GM21423 (cell line): Measurements from ENCODE around the gene RBP3.

Source experiments
- ATAC-seq: cut with Tn5 transposase; IDR thresholded peaks from one replicate; pipeline ENCODE4 v1.9.1; 2021; ENCODE audit warnings: mild to moderate bottlenecking, moderate library complexity; ENCODE audit not compliant: unreplicated experiment

RBP3 gene

GRCh38 chr10:47318706-47319105 is 29.5 kb upstream of the RBP3 start:
- ATAC-seq = no peak

- ATAC-seq = no peak
Measured at GRCh38 chr10:47319784-47320183, 28.4 kb upstream of the RBP3 start.

- ATAC-seq = no peak
Measured at GRCh38 chr10:47320812-47321211, 27.4 kb upstream of the RBP3 start.

DNA sequence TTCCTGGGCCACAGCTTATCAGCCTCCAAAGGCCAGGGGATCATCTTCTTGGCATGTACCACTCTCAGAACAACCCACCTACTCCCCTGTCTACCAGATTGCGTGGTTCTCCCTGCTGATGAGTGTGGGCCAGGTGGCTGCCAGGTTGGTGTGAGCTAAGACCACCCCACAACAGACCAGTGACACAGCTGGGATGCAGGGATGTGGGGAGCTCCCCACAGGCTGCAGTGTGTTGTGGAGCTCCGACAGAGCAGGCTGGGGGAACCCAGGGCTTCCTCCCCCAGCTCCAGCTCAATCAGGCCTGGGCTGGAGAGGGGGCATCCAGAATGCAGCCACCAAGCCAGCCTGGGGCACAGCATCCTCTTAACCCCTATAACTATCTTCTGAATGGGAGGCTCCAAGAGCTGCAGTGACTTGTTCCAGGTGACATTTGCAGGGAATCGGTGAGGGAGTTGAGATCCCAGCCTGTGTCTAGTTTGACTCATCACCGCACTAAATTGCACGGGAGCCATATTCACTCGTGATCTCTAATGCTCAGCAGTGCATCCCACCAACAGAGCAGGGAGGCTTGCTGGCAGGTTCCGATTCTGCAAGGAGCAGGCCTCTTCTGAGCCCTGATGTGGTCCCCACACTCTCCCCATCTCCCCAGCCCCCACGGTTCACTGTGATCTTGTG is 26.5 kb upstream of the RBP3 start:
- no peak for ATAC-seq

- no peak for ATAC-seq
Measured at GRCh38 chr10:47322300-47323061, 25.7 kb upstream of the RBP3 start, which contains the start of gene GDF2. Gene GDF2 (plus strand): TSS chr10:47322454. CDS start chr10:47322669, 215 bp downstream.

DNA sequence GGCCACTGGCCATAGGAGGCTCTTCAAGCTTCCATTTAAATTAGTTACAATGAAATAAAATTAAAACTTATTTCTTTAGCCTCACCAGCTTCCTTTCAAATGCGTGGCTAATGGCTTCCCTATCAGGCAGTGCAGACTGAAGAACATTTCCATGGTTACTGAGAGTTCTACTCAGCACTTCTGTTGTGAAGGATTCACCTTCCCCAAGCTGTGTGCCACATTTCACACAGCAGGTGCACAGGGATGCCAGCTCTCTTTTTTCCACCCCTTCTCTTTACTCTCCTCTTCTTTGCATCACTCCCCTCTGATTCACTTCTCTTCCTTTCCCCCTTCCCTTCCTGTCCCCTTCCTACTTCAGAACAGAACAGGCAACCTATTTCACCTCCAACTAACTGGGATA is 25.1 kb upstream of the RBP3 start:
- ATAC-seq = no peak

GRCh38 chr10:47323636-47324296 is 24.4 kb upstream of the RBP3 start:
- ATAC-seq = no peak

DNA sequence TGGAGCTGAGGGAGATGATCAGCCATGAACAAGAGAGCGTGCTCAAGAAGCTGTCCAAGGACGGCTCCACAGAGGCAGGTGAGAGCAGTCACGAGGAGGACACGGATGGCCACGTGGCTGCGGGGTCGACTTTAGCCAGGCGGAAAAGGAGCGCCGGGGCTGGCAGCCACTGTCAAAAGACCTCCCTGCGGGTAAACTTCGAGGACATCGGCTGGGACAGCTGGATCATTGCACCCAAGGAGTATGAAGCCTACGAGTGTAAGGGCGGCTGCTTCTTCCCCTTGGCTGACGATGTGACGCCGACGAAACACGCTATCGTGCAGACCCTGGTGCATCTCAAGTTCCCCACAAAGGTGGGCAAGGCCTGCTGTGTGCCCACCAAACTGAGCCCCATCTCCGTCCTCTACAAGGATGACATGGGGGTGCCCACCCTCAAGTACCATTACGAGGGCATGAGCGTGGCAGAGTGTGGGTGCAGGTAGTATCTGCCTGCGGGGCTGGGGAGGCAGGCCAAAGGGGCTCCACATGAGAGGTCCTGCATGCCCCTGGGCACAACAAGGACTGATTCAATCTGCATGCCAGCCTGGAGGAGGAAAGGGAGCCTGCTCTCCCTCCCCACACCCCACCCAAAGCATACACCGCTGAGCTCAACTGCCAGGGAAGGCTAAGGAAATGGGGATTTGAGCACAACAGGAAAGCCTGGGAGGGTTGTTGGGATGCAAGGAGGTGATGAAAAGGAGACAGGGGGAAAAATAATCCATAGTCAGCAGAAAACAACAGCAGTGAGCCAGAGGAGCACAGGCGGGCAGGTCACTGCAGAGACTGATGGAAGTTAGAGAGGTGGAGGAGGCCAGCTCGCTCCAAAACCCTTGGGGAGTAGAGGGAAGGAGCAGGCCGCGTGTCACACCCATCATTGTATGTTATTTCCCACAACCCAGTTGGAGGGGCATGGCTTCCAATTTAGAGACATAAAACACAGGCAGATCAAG is 22.6 kb upstream of the RBP3 start:
- ATAC-seq = no peak

DNA sequence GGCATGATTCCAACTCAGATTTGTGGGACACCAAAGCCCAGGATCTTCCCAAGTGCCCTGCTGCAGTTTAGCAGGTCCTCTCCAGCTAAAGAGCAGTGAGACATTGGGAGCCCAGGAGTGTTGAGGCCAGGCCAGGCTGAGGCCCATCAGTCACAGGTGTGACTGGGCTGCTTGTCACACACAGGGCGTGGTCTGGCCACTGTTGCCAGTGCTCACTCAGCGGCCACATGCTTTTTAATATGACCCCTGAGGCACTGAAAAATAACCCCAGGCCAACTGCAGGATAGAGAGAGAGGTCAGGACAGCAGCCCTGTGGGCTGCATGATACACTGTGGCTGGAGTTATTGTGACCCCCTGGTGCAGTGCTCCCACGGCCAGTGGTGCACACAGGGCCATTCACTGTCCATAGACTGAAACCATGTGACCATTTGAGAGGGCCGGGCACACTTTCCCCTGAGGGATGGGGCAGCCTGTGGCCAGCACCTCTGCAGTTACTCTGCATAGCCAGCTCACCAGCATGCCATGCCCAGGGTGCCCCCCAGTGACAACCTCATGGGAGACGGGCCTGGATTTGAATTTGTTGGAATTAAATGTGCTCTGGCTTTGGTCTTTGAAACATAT is 21.7 kb upstream of the RBP3 start:
- ATAC-seq = no peak

- ATAC-seq = no peak
Measured at GRCh38 chr10:47326927-47327330, 21.2 kb upstream of the RBP3 start.

DNA sequence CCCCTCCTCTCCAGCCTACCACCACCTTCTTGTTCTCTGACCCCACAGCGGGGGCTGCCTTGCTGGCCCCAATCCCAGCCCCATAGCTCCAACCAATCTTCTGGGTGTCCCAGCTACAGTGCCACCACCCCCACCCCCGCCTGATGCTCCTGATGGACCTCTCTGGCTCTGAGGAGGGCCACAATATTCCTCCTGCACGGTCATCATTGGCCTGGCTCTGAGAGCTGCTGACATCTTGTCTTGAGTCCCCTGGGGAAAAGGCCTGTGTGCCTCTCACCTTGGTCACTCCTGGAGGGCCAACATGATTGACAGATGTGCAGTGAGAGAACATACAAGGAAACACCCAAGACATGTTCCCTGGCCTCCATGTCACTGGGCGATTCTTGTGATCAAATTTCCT is 18.3 kb upstream of the RBP3 start:
- ATAC-seq = no peak

DNA sequence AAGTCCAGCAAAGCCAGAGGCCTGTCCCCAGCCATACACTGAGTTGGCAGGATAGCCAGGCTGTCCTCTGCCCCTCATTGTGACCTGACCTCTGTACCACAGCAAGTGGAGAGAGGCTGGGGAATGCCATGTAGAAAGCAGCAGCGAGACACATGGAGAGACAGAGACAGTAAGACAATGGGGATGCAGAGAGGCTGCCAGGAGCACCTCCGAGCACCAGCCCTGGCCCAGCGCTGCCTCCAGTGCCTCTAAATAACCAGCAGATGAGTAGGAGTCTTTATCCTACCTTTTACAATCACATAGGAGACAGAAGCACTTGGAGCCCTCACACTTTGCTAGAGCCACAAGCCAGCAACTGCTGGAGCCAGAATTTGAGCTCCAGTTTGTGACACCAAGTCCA is 17.8 kb upstream of the RBP3 start:
- ATAC-seq = no peak

DNA sequence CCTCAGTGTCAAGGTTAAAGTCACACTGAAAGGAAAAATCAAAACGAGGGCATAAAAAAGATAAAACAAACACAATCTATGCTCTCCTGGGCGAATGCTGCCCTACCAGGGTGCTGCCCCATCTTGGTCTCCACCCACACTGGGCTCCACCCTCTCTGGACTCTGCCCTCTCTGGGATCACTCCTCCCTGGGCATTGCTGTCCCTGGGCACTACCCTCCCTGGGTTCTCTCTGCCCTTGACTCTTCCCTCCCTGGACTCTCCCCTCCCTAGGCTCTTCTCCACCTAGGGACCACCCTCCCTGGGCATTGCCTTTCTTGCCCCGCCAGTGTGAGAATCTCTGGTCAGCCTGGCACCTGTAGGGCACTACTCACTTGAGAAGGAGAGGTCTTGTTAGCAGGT is 17.4 kb upstream of the RBP3 start:
- ATAC-seq = no peak

GRCh38 chr10:47331491-47331890 is 16.7 kb upstream of the RBP3 start:
- no peak for ATAC-seq

DNA sequence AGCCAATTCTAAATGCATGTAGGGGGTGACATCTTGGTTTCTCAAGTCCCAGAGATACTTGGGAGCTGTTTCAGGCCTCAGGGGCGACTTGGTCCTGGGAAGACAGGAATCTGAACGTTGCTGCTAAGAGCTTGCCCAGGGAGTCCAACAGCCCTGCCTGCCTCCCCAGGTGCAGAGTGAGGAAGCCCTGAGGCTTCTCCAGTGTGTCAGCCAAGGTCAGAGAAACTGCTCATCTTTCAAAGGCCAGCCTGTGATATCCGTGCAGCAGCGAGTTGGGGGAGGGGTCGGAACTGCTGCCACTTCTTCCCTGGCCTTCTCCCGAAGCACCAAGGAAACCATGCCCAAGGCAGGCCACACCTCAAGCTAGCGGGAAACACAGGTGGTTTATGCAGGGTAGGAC is 16.2 kb upstream of the RBP3 start:
- ATAC-seq = no peak

DNA sequence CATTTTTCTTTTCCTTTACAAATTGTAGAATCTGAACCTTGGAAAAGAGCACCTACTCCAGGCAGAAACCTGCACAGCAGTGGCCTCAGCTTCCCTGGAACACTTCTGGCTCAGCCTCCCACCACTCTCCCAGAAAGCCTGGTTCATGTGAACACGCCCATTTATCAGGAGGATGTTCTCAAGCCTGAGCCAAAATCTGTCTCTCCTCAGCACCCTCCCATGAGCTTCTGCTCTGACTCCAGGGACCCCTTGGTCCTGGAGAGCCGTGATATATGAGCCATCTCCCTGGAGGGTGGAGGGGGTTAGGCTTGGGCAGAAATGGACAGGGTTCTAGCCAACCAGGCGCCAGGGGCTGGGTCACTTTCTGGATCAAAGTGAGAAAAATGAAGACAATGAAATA is 15.8 kb upstream of the RBP3 start:
- ATAC-seq = no peak

GRCh38 chr10:47332946-47333345 is 15.2 kb upstream of the RBP3 start:
- ATAC-seq = no peak

GRCh38 chr10:47333532-47333931 is 14.6 kb upstream of the RBP3 start:
- ATAC-seq = no peak

- no peak for ATAC-seq
Measured at GRCh38 chr10:47334466-47335295, 13.5 kb upstream of the RBP3 start.

DNA sequence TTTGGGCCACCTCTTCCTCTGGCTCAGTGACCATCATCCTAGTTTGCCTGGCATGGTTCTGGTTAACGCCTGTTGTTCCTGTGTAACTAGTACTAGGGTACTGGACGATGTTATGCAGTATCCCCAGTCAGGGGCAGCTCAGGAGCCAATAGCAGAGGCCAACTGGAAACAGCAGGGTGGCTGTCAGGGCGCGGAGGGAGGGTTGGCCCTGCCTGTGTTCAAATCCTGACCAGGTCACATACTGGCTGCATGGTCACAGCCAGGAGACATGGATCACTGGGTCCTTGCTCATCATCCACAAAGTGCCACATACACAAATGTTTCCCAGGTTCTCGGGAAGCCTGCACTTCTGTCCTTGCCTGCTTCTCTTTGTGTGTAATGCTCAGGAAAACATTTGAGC is 12.3 kb upstream of the RBP3 start:
- no peak for ATAC-seq
